GM12801 (cell line): ENCODE results near the gene CTU2.

Experiments
- TF ChIP-seq, protein P1 (sequence below): IDR thresholded peaks from one replicate; pipeline ENCODE4 v1.5.1; 2011; ENCODE audit warnings: control low read depth; ENCODE audit not compliant: insufficient read length; ENCODE audit errors: extremely low read depth

Gene CTU2

DNA sequence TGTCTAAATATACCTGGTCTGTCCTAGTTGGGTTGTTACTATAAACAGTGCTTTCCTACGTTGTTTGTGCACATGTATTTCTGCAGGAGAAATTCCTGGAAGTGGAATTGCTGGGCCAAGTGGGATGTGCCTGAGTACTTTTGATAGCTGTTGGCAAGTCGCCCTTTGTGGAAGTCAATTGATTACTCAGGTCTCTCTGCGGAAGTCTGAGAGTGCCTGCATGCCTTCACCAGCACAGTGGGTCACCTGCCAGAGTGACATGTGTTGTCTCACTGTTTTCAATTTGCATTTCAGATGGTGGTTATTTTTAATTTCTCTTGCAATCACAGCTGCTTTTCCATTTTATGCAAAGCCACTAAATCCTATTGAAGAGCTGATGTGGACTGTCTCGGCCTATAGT lies 41.2 kb upstream of the CTU2 start:
- TF ChIP-seq, protein P1, sequence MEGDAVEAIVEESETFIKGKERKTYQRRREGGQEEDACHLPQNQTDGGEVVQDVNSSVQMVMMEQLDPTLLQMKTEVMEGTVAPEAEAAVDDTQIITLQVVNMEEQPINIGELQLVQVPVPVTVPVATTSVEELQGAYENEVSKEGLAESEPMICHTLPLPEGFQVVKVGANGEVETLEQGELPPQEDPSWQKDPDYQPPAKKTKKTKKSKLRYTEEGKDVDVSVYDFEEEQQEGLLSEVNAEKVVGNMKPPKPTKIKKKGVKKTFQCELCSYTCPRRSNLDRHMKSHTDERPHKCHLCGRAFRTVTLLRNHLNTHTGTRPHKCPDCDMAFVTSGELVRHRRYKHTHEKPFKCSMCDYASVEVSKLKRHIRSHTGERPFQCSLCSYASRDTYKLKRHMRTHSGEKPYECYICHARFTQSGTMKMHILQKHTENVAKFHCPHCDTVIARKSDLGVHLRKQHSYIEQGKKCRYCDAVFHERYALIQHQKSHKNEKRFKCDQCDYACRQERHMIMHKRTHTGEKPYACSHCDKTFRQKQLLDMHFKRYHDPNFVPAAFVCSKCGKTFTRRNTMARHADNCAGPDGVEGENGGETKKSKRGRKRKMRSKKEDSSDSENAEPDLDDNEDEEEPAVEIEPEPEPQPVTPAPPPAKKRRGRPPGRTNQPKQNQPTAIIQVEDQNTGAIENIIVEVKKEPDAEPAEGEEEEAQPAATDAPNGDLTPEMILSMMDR: no peak

GRCh38 chr16:88665570-88665969 lies 40.7 kb upstream of the CTU2 start:
- TF ChIP-seq, protein P1: no peak

GRCh38 chr16:88667461-88667860 lies 38.8 kb upstream of the CTU2 start:
- TF ChIP-seq, protein P1: no peak

DNA sequence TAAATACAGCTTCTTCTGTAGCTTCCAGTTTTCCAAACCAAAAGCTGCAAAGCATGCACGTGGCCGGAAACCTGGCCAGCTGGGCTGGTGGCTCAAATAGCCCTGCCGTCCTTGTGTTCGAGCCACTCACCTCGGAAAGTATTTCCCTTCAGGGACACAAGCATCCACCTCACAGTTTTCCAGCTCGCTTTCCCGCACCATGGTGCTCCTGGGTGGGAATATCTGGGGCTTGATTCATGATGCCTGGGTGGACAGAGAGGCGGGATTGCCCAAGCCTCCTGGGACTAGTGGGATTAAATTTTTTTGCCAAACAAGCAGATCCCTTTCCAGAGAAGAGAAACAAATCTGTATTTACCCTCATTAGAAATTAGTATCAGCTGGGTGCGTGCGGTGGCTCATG lies 36.3 kb upstream of the CTU2 start:
- TF ChIP-seq, protein P1: no peak

DNA sequence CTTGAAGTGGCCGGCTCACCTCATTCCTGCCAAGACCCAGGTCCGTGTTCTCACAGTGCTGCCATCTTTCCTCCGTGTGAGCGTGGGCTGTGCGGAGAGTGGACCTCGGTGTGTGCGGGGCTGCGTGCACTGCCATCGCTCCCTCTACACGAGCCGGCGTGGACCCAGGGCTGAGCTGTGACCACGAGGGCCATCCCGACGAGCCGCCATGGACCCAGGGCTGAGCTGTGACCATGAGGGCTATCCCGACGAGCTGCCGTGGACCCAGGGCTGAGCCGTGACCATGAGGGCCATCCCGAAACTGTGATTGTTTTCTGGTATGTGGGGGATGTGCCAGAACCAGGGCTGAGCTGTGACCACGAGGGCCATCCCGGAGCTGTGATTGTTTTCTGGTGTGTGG lies 34.5 kb upstream of the CTU2 start:
- TF ChIP-seq, protein P1: no peak

GRCh38 chr16:88672776-88673175 lies 33.5 kb upstream of the CTU2 start:
- TF ChIP-seq, protein P1: no peak

DNA sequence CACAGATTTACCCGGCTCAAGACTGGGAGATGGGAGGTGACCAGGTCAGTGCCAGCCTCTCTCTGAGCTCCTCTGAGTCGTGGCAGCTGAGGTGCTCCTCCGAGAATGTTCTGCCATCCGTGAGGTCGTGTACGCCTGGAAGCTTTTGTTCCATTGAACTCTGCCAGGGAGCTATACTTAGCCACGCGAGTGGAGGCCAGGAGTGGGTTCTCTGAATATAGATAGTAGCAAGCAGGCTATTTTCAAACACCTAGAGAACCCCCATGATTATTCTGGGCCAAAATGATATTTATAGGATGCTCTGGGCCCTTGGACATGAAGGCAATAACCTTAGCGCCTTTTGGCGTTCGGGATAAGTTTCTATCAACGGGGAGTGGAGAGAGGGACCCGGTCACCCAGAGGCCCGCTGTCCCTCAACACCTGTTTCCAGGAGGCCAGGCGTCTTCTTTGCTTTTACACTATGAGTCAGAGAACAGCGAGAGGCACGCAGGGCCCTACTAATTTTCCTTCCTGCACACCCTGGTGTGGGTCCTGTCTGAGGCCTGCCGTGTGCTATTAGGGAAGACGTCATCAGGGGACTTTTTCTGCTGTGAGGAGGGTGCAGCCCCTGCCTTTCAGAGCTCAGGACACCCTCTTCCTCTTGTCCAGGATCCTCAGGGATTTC lies 32.5 kb upstream of the CTU2 start:
- TF ChIP-seq, protein P1: no peak
